Measurements from ENCODE around the gene GINS1.

Gene GINS1

GRCh38 chr20:25480797-25481196, 73.3 kb downstream of the GINS1 start:
- no peak overlapping the region for H3K4me3 ChIP-seq (IDR thresholded peaks at IDR 0.05; ENCODE audit: insufficient read depth, low read depth, low read length)
- no peak for TF ChIP-seq CTCF (conservative IDR thresholded peaks at IDR 0.05; ENCODE audit: low read depth, low read length)
- no peak overlapping the region for H3K27ac ChIP-seq
- H3K27me3 ChIP-seq (ENCODE audit: insufficient read depth, low read depth) = no peaks in the 10 kb centered on the region; the same call in 1 of the 2 replicates
- H3K9ac ChIP-seq = no peak overlapping the region
- H3K4me2 ChIP-seq = no peak overlapping the region
- no peaks in the 10 kb centered on the region for H4K20me1 ChIP-seq (ENCODE audit: insufficient read depth)
- no peaks in the 10 kb centered on the region for H3K79me2 ChIP-seq (ENCODE audit: insufficient read depth, low read depth)
- no peaks in the 10 kb centered on the region for H3K36me3 ChIP-seq (ENCODE audit: insufficient read depth)
- no peaks in the 10 kb centered on the region for H3K4me1 ChIP-seq (ENCODE audit: low read depth, poor library complexity, severe bottlenecking)
- no peak overlapping the region for H2AFZ ChIP-seq (ENCODE audit: low read depth)

- no peak for TF ChIP-seq CTCF (conservative IDR thresholded peaks at IDR 0.05; ENCODE audit: low read depth, low read length)
- H3K36me3 ChIP-seq (ENCODE audit: insufficient read depth) = no peaks in the 10 kb centered on the region
- H3K4me1 ChIP-seq (ENCODE audit: low read depth, poor library complexity, severe bottlenecking) = no peaks in the 10 kb centered on the region
- no peak overlapping the region for H3K9ac ChIP-seq
- no peak overlapping the region for H3K4me2 ChIP-seq
- no peaks in the 10 kb centered on the region for H3K79me2 ChIP-seq (ENCODE audit: insufficient read depth, low read depth)
- H3K4me3 ChIP-seq (IDR thresholded peaks at IDR 0.05; ENCODE audit: insufficient read depth, low read depth, low read length) = no peak overlapping the region
- no peak overlapping the region for H3K27ac ChIP-seq
- no peaks in the 10 kb centered on the region for H4K20me1 ChIP-seq (ENCODE audit: insufficient read depth)
- H3K27me3 ChIP-seq (ENCODE audit: insufficient read depth, low read depth) = no peaks in the 10 kb centered on the region
- no peak overlapping the region for H2AFZ ChIP-seq (ENCODE audit: low read depth)
These were observed 73.9 kb downstream of the GINS1 start for GRCh38 chr20:25481235-25481917.

GRCh38 chr20:25481918-25482253, 74.4 kb downstream of the GINS1 start:
- Histone ChIP-seq H3K4me3 (IDR thresholded peaks at IDR 0.05; ENCODE audit: insufficient read depth, low read depth, low read length) (no peak overlapping the region), H3K27me3 (ENCODE audit: insufficient read depth, low read depth) (no peaks in the 10 kb centered on the region), H2AFZ (ENCODE audit: low read depth) (no peak overlapping the region), H3K4me1 (ENCODE audit: low read depth, poor library complexity, severe bottlenecking) (no peaks in the 10 kb centered on the region), H4K20me1 (ENCODE audit: insufficient read depth) (no peaks in the 10 kb centered on the region), H3K27ac (no peak overlapping the region), H3K79me2 (ENCODE audit: insufficient read depth, low read depth) (no peaks in the 10 kb centered on the region), H3K4me2 (no peak overlapping the region), H3K9ac (no peak overlapping the region), H3K36me3 (ENCODE audit: insufficient read depth) (no peaks in the 10 kb centered on the region)
- TF ChIP-seq CTCF (conservative IDR thresholded peaks at IDR 0.05; ENCODE audit: low read depth, low read length) = no peak

GRCh38 chr20:25483431-25484132, 76.1 kb downstream of the GINS1 start:
- H3K27me3 ChIP-seq (ENCODE audit: insufficient read depth, low read depth) = no peaks in the 10 kb centered on the region
- no peaks in the 10 kb centered on the region for H3K36me3 ChIP-seq (ENCODE audit: insufficient read depth)
- no peak overlapping the region for H3K9ac ChIP-seq
- H3K4me2 ChIP-seq = no peak overlapping the region
- no peak for TF ChIP-seq CTCF (conservative IDR thresholded peaks at IDR 0.05; ENCODE audit: low read depth, low read length)
- no peaks in the 10 kb centered on the region for H4K20me1 ChIP-seq (ENCODE audit: insufficient read depth)
- no peak overlapping the region for H2AFZ ChIP-seq (ENCODE audit: low read depth)
- no peak overlapping the region for H3K4me3 ChIP-seq (IDR thresholded peaks at IDR 0.05; ENCODE audit: insufficient read depth, low read depth, low read length)
- H3K27ac ChIP-seq = no peak overlapping the region
- no peaks in the 10 kb centered on the region for H3K4me1 ChIP-seq (ENCODE audit: low read depth, poor library complexity, severe bottlenecking)
- no peaks in the 10 kb centered on the region for H3K79me2 ChIP-seq (ENCODE audit: insufficient read depth, low read depth)
